GM19397 (cell line): ENCODE results near the gene BAIAP2L2.
"Not testable (repeated sequence)": the region's sequence is repeated elsewhere in the genome, so short reads cannot be mapped to it uniquely, and the experiment has no call there.

Experiments
- ATAC-seq: cut with Tn5 transposase; IDR thresholded peaks from one replicate; pipeline ENCODE4 v1.9.1; 2021; ENCODE audit warnings: mild to moderate bottlenecking, moderate library complexity; ENCODE audit not compliant: unreplicated experiment

Gene BAIAP2L2

GRCh38 chr22:38110008-38110862 is at the start of gene BAIAP2L2:
BAIAP2L2 (minus strand) TSS chr22:38110684; CDS start chr22:38110525, 159 bp downstream.
- no peak for ATAC-seq

- no peak for ATAC-seq
Observed at GRCh38 chr22:38155703-38156102, 45.2 kb upstream of the BAIAP2L2 start.

GRCh38 chr22:38154563-38154915 is 44.1 kb upstream of the BAIAP2L2 start:
- not testable (repeated sequence) for ATAC-seq

- no peak for ATAC-seq
Observed at GRCh38 chr22:38153821-38154562, 43.5 kb upstream of the BAIAP2L2 start.

- ATAC-seq = no peak
Observed at GRCh38 chr22:38151126-38151500, 40.6 kb upstream of the BAIAP2L2 start.

- ATAC-seq = no peak
Observed at GRCh38 chr22:38148245-38148644, 37.8 kb upstream of the BAIAP2L2 start.

- ATAC-seq = not testable (repeated sequence)
Observed at GRCh38 chr22:38146166-38146565, 35.7 kb upstream of the BAIAP2L2 start.

GRCh38 chr22:38144025-38144405 is 33.5 kb upstream of the BAIAP2L2 start:
- no peak for ATAC-seq

GRCh38 chr22:38142606-38143005 is 32.1 kb upstream of the BAIAP2L2 start:
- ATAC-seq = no peak

- ATAC-seq = no peak
Observed at GRCh38 chr22:38141217-38141973, 30.9 kb upstream of the BAIAP2L2 start.

GRCh38 chr22:38139901-38140300 is 29.4 kb upstream of the BAIAP2L2 start:
- ATAC-seq = no peak

GRCh38 chr22:38138961-38139360 is 28.5 kb upstream of the BAIAP2L2 start:
- no peak for ATAC-seq

GRCh38 chr22:38137876-38138687 is 27.6 kb upstream of the BAIAP2L2 start:
- no peak for ATAC-seq

- ATAC-seq = no peak
Observed at GRCh38 chr22:38136607-38137006, 26.1 kb upstream of the BAIAP2L2 start.

GRCh38 chr22:38135133-38135706 is 24.7 kb upstream of the BAIAP2L2 start:
- no peak for ATAC-seq

- ATAC-seq = no peak
Observed at GRCh38 chr22:38133331-38133730, 22.8 kb upstream of the BAIAP2L2 start.

GRCh38 chr22:38132794-38133193 is 22.3 kb upstream of the BAIAP2L2 start:
- no peak for ATAC-seq

- no peak for ATAC-seq
Observed at GRCh38 chr22:38132136-38132535, 21.7 kb upstream of the BAIAP2L2 start.

- ATAC-seq = no peak
Observed at GRCh38 chr22:38131399-38131798, 20.9 kb upstream of the BAIAP2L2 start.

- ATAC-seq = no peak
Observed at GRCh38 chr22:38129856-38130255, 19.4 kb upstream of the BAIAP2L2 start.
